HEK293T (cell line): ENCODE results near the gene DST.

Source experiments
- LEF1 ChIP-seq: fragments of 450-650 bp; IDR thresholded peaks from 2 replicates; pipeline ENCODE4 v1.6.1; 2017; ENCODE audit warnings: mild to moderate bottlenecking, borderline replicate concordance
- NFRKB ChIP-seq: fragments of 450-650 bp; IDR thresholded peaks from 2 replicates; pipeline ENCODE4 v1.6.1; 2016; ENCODE audit warnings: mild to moderate bottlenecking, moderate library complexity
- SP1 ChIP-seq: fragments of 450-650 bp; IDR thresholded peaks from 2 replicates; pipeline ENCODE4 v1.6.1; 2017

- TF ChIP-seq NFRKB (no peak), SP1 (no peak), LEF1 (no peak)
These were observed 102.3 kb downstream of the DST start for GRCh38 chr6:56540232-56541029.
